NCI-H2227 treated with DMSO at 0.1 percent for 48 hours (cell line): ENCODE measurements around the gene EXOG.

Experiments used
- DNase-seq: peaks from one replicate; lab custom pipeline; 2025; lab: John Stamatoyannopoulos, UW

Gene EXOG

GRCh38 chr3:38548154-38548931 is 52.2 kb downstream of the EXOG start:
- DNase-seq, result no peak

- no peak for DNase-seq
Measured at GRCh38 chr3:38549082-38549481, 52.9 kb downstream of the EXOG start.

GRCh38 chr3:38549486-38549885 is 53.3 kb downstream of the EXOG start:
- no peak for DNase-seq

GRCh38 chr3:38549957-38550840 is 54.1 kb downstream of the EXOG start:
- no peak for DNase-seq

DNA sequence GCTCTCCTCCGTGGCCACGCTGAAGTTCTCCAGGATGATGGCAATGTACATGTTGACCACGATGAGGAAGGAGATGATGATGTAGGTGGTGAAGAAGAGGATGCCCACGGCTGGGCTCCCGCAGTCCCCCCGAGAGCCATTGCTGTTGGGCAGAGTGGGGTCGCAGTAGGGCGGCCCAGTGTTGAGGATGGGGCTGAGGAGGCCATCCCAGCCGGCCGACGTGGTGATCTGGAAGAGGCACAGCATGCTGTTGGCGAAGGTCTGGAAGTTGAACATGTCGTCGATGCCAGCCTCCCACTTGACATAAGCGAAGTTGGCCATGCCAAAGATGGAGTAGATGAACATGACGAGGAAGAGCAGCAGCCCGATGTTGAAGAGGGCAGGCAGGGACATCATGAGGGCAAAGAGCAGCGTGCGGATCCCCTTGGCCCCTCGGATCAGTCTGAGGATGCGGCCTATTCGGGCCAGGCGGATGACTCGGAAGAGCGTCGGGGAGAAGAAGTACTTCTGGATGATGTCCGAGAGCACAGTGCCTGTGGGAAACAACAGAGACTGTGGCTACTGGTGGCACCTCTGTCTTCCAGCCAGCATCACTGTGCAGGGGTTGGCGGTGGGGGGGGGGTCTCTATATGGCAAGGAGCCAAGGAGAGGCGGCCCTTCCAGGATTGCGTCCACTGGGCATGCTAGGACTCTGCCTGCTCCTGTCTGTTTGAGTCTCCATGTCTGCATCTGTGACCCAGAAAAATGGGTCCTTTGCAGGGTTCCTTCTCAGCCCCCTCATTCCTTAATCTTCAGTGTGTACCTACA is 55.1 kb downstream of the EXOG start:
- no peak for DNase-seq

DNA sequence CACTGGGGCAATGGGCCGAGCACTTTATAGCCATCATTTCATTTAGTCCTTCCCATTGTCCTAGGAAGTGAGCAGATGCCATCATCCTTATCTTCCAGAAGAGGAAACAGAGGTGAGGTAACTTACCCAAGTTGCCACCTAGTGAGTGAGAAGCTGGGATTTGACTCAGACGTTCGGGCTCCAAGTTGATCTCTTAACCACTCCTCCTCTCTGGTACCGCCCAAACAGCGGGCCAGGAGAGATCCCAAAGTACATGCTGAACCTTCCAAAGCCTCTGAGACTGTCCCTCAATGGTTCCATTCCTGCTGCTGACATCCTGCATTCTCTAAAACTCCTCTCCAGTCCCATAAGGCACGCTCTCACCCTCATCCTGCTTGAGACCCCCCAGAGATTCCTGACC is 56.2 kb downstream of the EXOG start:
- no peak for DNase-seq

- DNase-seq, result no peak
Measured at GRCh38 chr3:38553071-38553470, 56.9 kb downstream of the EXOG start.

GRCh38 chr3:38554127-38554827 is 58.1 kb downstream of the EXOG start:
- no peak for DNase-seq

DNA sequence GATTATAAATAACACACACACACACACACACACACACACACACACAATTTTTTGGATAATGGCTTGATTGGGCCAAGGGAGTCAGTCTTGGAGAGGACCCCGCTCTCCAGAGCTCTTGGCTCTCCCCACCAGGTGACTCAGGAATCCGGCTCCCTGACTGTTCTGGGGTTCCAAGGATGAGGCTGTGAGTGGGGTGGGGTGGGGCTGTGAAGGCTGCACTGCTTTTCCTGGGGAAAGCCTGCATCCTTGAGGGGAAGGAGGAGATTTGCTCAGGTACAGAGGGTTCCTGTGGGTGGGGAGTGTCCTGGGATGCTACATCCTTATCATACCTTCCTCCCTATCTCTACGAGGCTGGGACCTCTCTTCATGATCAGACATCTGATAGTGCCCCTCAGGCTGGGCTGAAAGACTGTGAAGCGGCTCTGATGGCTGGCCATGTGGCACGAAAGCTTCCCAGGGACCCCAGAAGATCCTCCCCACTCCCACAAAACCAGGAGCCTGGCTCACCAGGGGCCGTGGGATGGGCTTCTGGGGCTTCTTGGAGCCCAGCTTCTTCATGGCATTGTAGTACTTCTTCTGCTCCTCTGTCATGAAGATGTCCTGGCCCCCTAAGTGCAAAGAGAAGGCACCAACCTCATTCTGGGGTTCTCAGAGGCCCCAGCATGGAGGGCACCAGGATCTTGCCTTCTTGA is 59.2 kb downstream of the EXOG start:
- DNase-seq, result no peak

GRCh38 chr3:38555926-38556325 is 59.8 kb downstream of the EXOG start:
- no peak for DNase-seq

- no peak for DNase-seq
Measured at GRCh38 chr3:38556640-38557358, 60.7 kb downstream of the EXOG start.

DNA sequence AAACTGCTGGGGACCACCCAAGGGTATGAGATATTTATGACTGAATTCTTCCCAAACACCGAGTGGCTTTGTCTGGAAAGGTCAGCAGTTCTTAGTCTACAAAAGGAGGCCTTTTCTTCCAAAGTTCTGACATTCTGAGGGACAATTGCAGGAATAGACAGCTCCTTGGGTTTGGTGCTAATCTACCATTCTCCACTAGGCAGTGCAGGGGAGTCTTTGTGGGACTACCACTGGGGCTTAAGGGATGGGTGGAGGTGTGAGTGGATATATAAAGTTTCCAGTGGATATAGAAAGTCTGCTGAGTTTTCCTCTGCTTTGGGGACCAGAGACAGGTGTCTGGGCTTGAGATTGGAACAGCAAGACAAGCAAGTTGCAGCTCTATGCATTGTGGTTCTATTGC is 62.7 kb downstream of the EXOG start:
- DNase-seq, result no peak

DNA sequence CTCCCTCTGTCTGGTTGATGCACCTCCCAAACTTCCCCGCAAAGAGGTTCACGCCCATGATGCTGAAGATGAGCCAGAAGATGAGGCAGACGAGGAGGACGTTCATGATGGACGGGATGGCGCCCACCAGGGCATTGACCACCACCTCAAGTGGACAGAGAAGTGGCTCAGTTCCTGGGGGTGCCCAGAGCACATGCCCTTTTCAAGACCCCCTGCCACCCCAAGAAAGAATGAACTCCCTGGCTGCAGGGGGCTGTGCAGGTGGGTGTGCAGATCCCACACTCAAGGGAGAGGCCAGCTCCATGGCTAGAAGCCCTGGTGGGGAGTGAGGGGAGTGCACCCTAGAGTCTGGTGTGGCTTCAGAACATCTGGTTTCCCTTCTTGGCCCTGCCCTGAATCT is 64.1 kb downstream of the EXOG start:
- no peak for DNase-seq

DNA sequence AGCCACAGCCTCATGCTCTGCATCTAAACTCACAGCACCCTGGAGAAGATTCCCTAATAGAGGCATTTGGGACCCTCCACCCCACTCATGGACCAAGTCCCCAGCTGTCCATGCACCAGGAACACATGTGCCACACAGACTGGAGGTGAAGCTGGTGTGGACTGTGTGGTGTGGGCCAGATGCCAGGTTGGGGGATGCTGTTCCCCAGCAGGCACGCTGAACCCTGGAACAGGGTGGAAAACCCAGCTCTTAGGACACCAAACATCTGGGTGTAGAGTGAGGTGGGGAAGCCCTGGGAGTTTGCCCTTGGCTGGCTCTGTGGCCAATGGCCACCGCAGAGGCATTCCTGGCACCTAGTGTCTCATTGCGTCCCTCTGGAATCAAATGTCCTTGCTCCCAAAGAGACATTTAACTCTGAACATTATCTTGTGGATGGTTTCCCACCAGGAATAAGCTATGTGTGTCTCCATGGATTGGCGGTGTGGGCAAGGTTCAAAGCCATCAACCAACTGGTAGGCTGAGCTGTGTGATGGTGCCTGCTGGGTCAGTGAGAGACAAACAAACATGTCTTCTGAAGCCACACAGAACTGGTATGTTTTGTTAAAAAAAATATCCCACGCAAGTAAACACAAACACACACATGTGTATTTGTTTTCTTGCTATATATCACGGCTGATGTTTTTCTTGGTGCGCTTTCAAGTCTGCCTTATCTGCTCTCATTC is 65.0 kb downstream of the EXOG start:
- DNase-seq, result no peak

GRCh38 chr3:38561746-38562466 is 65.8 kb downstream of the EXOG start:
- DNase-seq, result no peak

DNA sequence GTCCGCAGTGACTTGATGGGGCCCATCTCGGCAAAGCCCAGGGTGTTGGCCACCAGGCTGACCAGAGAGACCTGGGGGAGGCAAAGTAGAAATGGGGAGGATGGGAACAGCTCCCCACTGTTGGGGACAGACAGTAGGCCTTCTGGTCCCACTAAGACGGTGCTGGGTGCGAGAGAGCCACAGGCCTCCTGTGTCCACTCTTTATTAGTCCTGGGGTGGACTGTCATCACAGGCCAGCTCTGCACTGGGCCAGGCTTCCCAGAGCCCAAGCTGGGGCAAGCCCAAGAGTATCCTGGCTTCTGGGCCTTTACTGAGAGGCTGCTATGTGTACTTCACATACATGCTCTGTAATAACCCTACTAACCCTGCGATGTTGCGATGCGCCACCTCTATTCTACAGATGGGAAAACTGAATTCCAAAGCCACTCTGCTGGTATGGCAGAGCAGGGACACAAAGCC is 66.4 kb downstream of the EXOG start:
- DNase-seq, result no peak

GRCh38 chr3:38563070-38563885 is 67.1 kb downstream of the EXOG start:
- no peak for DNase-seq

- no peak for DNase-seq
Measured at GRCh38 chr3:38563886-38564270, 67.7 kb downstream of the EXOG start.
